DMS 273 treated with DMSO at 0.1 percent for 48 hours (cell line): ENCODE results near the gene ARHGEF19.

Source experiments
- DNase-seq: peaks from one replicate; lab custom pipeline; 2025; lab: John Stamatoyannopoulos, UW

Gene ARHGEF19

DNA sequence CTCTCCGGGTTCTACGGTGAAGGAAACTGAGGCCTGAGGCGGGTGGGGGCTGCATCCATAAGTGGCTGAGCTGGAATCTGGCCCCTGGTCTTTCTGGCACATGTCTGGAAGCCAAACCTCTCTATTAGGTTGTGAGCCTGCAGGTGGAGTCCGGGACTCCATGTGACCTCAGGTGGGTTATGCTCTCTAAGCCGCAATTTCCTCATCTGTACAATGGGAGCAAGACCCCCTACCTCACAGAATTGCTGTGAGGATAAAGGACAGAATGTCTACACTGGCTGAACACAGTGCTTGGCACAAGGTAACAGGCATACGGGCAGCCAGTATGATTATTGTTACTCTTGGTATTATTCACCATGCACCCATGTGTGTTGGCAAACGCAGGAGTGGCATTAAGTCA, 63.3 kb downstream of the ARHGEF19 start:
- no peak for DNase-seq

DNA sequence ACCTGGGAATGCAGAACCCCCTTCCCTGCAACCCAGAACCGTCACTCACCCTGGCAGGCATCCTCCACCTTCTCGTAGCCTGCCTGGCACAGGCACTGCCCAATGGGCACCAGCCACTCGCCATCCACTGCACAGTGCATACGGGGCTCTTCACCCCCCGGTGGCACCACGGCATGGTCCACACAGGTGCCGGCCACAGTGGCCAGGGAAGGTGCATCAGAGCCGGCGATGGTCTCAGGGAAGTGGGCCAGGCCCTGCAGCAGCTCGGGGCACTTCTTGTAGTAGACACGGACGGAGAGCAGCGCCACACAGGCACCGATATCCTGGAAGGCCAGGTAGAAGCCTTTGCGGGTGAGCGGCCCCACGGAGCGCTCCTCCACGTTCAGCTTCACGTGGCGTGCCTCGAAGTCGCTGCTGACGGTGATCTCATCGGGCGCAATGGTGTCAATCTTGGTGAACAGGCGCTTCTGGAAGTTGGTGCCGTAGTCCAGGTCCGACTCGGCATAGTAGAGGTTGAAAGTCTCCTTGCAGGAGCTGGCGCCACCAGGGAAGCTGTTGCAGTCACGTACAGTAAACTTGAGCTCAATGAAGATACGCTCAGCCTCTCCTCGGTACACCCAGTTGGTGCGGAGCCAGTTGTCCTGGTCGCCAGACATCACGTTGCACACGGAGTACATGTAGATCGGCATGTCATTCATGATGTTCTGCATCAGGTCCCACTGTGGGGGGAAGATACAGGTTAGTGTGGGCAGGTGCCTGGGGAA, 63.9 kb downstream of the ARHGEF19 start:
- DNase-seq, result no peak
